NCI-H345 (cell line): Measurements from ENCODE around the gene PACS1.
"Not testable (repeated sequence)": the region's sequence is repeated elsewhere in the genome, so short reads cannot be mapped to it uniquely, and the experiment has no call there.

Source experiments
- DNase-seq: peaks from one replicate; lab custom pipeline; 2025; lab: John Stamatoyannopoulos, UW

The PACS1 gene

GRCh38 chr11:66069715-66070603, at the start of gene PACS1:
PACS1 (plus strand) TSS chr11:66070272; CDS start chr11:66070487, 215 bp downstream.
- DNase-seq: peak; percentile 72

GRCh38 chr11:66020618-66021357, 49.3 kb upstream of the PACS1 start:
- DNase-seq: no peak

GRCh38 chr11:66022401-66023185, 47.5 kb upstream of the PACS1 start:
- DNase-seq: peak; percentile 68

GRCh38 chr11:66023186-66023440, 47.0 kb upstream of the PACS1 start:
- not testable (repeated sequence) for DNase-seq

- DNase-seq: no peak
These were observed 44.0 kb upstream of the PACS1 start, which contains the start of gene CATSPER1 for GRCh38 chr11:66026017-66026529. CATSPER1 (minus strand) TSS chr11:66026479; CDS start chr11:66026379, 100 bp downstream.

GRCh38 chr11:66032957-66033735, 36.9 kb upstream of the PACS1 start:
- DNase-seq: no peak

GRCh38 chr11:66035653-66036333, 34.3 kb upstream of the PACS1 start:
- DNase-seq: no peak

GRCh38 chr11:66036334-66036710, 33.8 kb upstream of the PACS1 start:
- DNase-seq: no peak

- no peak for DNase-seq
These were observed 32.7 kb upstream of the PACS1 start for GRCh38 chr11:66037327-66037726.

GRCh38 chr11:66039765-66040164, 30.3 kb upstream of the PACS1 start:
- DNase-seq: no peak

- DNase-seq: no peak
These were observed 27.7 kb upstream of the PACS1 start for GRCh38 chr11:66042227-66042995.

GRCh38 chr11:66042996-66043906, 26.8 kb upstream of the PACS1 start:
- DNase-seq: no peak

- no peak for DNase-seq
These were observed 25.3 kb upstream of the PACS1 start for GRCh38 chr11:66044757-66045156.

GRCh38 chr11:66045177-66045639, 24.9 kb upstream of the PACS1 start:
- DNase-seq: peak; percentile 87

- no peak for DNase-seq
These were observed 23.2 kb upstream of the PACS1 start for GRCh38 chr11:66046901-66047300.

- DNase-seq: no peak
These were observed 22.3 kb upstream of the PACS1 start for GRCh38 chr11:66047541-66048365.

- DNase-seq: no peak
These were observed 21.3 kb upstream of the PACS1 start, which contains the start of gene GAL3ST3 for GRCh38 chr11:66048547-66049323. GAL3ST3 (minus strand) TSS chr11:66049161; CDS start chr11:66045415, 3,746 bp downstream.
